Measurements from ENCODE around the gene PLSCR3. TPM values are rescaled to one million over a fixed set of nuclear protein-coding genes. Genes with fewer than 3 reads are reported as not detected.

PLSCR3 gene
- total and polyA plus RNA-seq, 2 donors (not counting 3 experiments of a cell fraction or from before 2014, with no cell fraction given): 59.9 to 94.8 TPM

GRCh38 chr17:7383742-7384488, 10.4 kb downstream of the PLSCR3 start:
- Histone ChIP-seq H2AFZ (ENCODE audit: low read depth, low read length) (peak overlapping the region; percentile 60), H3K27me3 (ENCODE audit: control insufficient read depth in 2 of 2, insufficient read depth in 2 of 2, low read length in 2 of 2) (peaks cover 25 to 33% of the 10 kb centered on the region in 2 experiments), H3K27ac (ENCODE audit: insufficient read depth, low read depth, low read length) (no peak overlapping the region), H3K4me1 (ENCODE audit: control insufficient read depth, extremely low read depth, insufficient read depth, low read length) (peaks cover 5% of the 10 kb centered on the region), H3K9ac (replicated peaks; ENCODE audit: extremely low read depth, insufficient read depth, low read length) (no peak overlapping the region), H3K4me3 (replicated peaks in 1 of 3; ENCODE audit: insufficient read depth in 1 of 3, low read depth in 1 of 3, low read length in 3 of 3) (peak overlapping the region; percentile 17 to 35 (median 34)), H3K36me3 (ENCODE audit: control insufficient read depth in 2 of 2, extremely low read depth in 1 of 2, insufficient read depth in 2 of 2, low read length in 2 of 2) (peaks cover 0 to 3% of the 10 kb centered on the region in 2 experiments), H3K79me2 (ENCODE audit: control insufficient read depth, insufficient read depth, low read length) (no peaks in the 10 kb centered on the region), H3K9me3 (replicated peaks; ENCODE audit: control insufficient read depth, insufficient read depth, low read length) (no peaks in the 10 kb centered on the region), H3K4me2 (ENCODE audit: insufficient read depth, low read length) (peak overlapping the region; percentile 39), H3K9me1 (replicated peaks; ENCODE audit: control insufficient read depth, extremely low read depth, insufficient read depth, low read length) (no peaks in the 10 kb centered on the region), H4K20me1 (replicated peaks; ENCODE audit: control insufficient read depth, extremely low read depth, insufficient read depth, low read length) (no peaks in the 10 kb centered on the region)
- intact Hi-C loops (cut with micrococcal nuclease): no loop called here
- dilution Hi-C loops (cut with MboI; ENCODE audit: extremely low pct_ligation_motif_present, low sequenced_read_pairs): no loop called here
- BruUV-seq (replicated peaks): no TSS peak
- ChIA-PET CTCF (interaction anchor here (1.0 to 1.7 kb wide), 4 partner anchors 14 to 53 kb away, joined by 3 to 7 read pairs (median 4); partner anchors contain the start of gene TMEM256), POLR2A (no interaction called here)
- peak; percentile 39 for DNase-seq (ENCODE audit: low read depth, low spot score)
- TF ChIP-seq MYC (IDR thresholded peaks at IDR 0.05; ENCODE audit: low read depth, low read length): no peak
- no peak for TF ChIP-seq MAX (IDR thresholded peaks at IDR 0.05; ENCODE audit: insufficient read depth, insufficient read length)
- no peak for TF ChIP-seq JUN (IDR thresholded peaks at IDR 0.05; ENCODE audit: borderline replicate concordance, insufficient read depth, insufficient read length, low read depth)
- peak; percentile 6 for TF ChIP-seq POLR2A (IDR thresholded peaks at IDR 0.05; ENCODE audit: low read depth, low read length)
- FAIRE-seq: peak; percentile 48

- Histone ChIP-seq H3K9me3 (replicated peaks; ENCODE audit: control insufficient read depth, insufficient read depth, low read length) (no peaks in the 10 kb centered on the region), H3K9me1 (replicated peaks; ENCODE audit: control insufficient read depth, extremely low read depth, insufficient read depth, low read length) (no peaks in the 10 kb centered on the region), H3K27me3 (ENCODE audit: control insufficient read depth in 2 of 2, insufficient read depth in 2 of 2, low read length in 2 of 2) (peaks cover 25 to 33% of the 10 kb centered on the region in 2 experiments), H3K27ac (ENCODE audit: insufficient read depth, low read depth, low read length) (no peak overlapping the region), H3K4me2 (ENCODE audit: insufficient read depth, low read length) (no peak overlapping the region), H4K20me1 (replicated peaks; ENCODE audit: control insufficient read depth, extremely low read depth, insufficient read depth, low read length) (no peaks in the 10 kb centered on the region), H3K4me3 (replicated peaks in 1 of 3; ENCODE audit: insufficient read depth in 1 of 3, low read depth in 1 of 3, low read length in 3 of 3) (no peak overlapping the region), H3K4me1 (ENCODE audit: control insufficient read depth, extremely low read depth, insufficient read depth, low read length) (peaks cover 5% of the 10 kb centered on the region), H2AFZ (ENCODE audit: low read depth, low read length) (no peak overlapping the region), H3K36me3 (ENCODE audit: control insufficient read depth in 2 of 2, extremely low read depth in 1 of 2, insufficient read depth in 2 of 2, low read length in 2 of 2) (no peaks in the 10 kb centered on the region), H3K9ac (replicated peaks; ENCODE audit: extremely low read depth, insufficient read depth, low read length) (no peak overlapping the region), H3K79me2 (ENCODE audit: control insufficient read depth, insufficient read depth, low read length) (no peaks in the 10 kb centered on the region)
- no peak for DNase-seq (ENCODE audit: low read depth, low spot score)
- TF ChIP-seq CTCF (IDR thresholded peaks at IDR 0.05; ENCODE audit: extremely low read depth in 1 of 2, insufficient read depth in 1 of 2, low read depth in 1 of 2, low read length in 2 of 2) (no peak), POLR2A (IDR thresholded peaks at IDR 0.05; ENCODE audit: low read depth, low read length) (no peak), JUN (IDR thresholded peaks at IDR 0.05; ENCODE audit: borderline replicate concordance, insufficient read depth, insufficient read length, low read depth) (no peak), MAX (IDR thresholded peaks at IDR 0.05; ENCODE audit: insufficient read depth, insufficient read length) (no peak), MYC (IDR thresholded peaks at IDR 0.05; ENCODE audit: low read depth, low read length) (no peak), EZH2 (IDR thresholded peaks at IDR 0.05; ENCODE audit: borderline replicate concordance, low read depth, low read length, severe bottlenecking) (no peak), GATA2 (IDR thresholded peaks at IDR 0.05; ENCODE audit: insufficient read depth, insufficient read length, low read depth, low read length) (no peak), FOS (IDR thresholded peaks at IDR 0.05; ENCODE audit: borderline replicate concordance, insufficient read depth, low read length) (no peak), POLR2AphosphoS5 (IDR thresholded peaks at IDR 0.05; ENCODE audit: insufficient read depth, low read depth, low read length) (no peak)
- CTCF ChIA-PET: interaction anchor here (1.3 kb wide), 1 partner anchor 21 kb away, joined by 3 read pairs; the partner anchor contains the start of gene TMEM256
- POLR2A ChIA-PET: no interaction called here
- intact Hi-C loops (cut with micrococcal nuclease): no loop called here
- no TSS peak for BruUV-seq (replicated peaks)
- dilution Hi-C loops (cut with MboI; ENCODE audit: extremely low pct_ligation_motif_present, low sequenced_read_pairs): no loop called here
- no peak for FAIRE-seq
Measured at GRCh38 chr17:7383371-7383741, 11.0 kb downstream of the PLSCR3 start.

Data from endothelial cell of umbilical vein (primary cell).